GM12878 (cell line): ENCODE data around the gene BBLN. TPM values are rescaled to one million over a fixed set of nuclear protein-coding genes. Genes with fewer than 3 reads are reported as not detected.

Experiments used
- ATAC-seq: fragments of 200-7000 bp; cut with Tn5 transposase; 3 replicates; pipeline ENCODE4 v1.9.1; 2020; ENCODE audit warnings: mild to moderate bottlenecking, moderate library complexity
- BruUV-seq: library from RNA; stranded (reverse); fragments of 400-500 nt; replicated peaks from 2 replicates; lab custom pipeline; 2021; lab: Mats Ljungman, UMichigan
- CTCF ChIA-PET: fragments of 300-600 bp; sonication (Branson Sonifier 250); formaldehyde crosslinking; extraction: SDS; loops from one replicate; lab custom pipeline; 2021; ENCODE audit warnings: inconsistent platforms; lab: Yijun Ruan, JAX
- POLR2A ChIA-PET: fragments of 350-600 bp; formaldehyde crosslinking; extraction: SDS; loops from one replicate; lab custom pipeline; 2021; ENCODE audit warnings: inconsistent platforms; lab: Charles Lee
- RAD21 ChIA-PET: fragments of 300-600 bp; sonication (Branson Sonifier 250); formaldehyde crosslinking; loops from one replicate; lab custom pipeline; 2023; ENCODE audit warnings: antibody characterized with exemption; ENCODE audit not compliant: unreplicated experiment; lab: Charles Lee
- SMC1A ChIA-PET: fragments of 300-600 bp; sonication (Branson Sonifier 250); formaldehyde crosslinking; loops from one replicate; lab custom pipeline; 2023; ENCODE audit not compliant: unreplicated experiment, uncharacterized antibody; lab: Charles Lee
- DNase-seq: peaks from one replicate; pipeline ENCODE4 v3.0.0-alpha.2; 2011; ENCODE audit warnings: low read depth, low spot score
- FAIRE-seq: peaks from 3 replicates; lab custom pipeline; 2011; peaks lifted over from hg19 to GRCh38; lab: Jason Lieb, UNC
- H2AFZ ChIP-seq: 2 replicates; pipeline ENCODE4 v1.6.0; 2011; ENCODE audit warnings: low read depth, low read length, control low read depth; ENCODE audit not compliant: control insufficient read depth
- H3K27ac ChIP-seq: 2 replicates; pipeline ENCODE4 v1.5.1; 2011; ENCODE audit warnings: control low read depth; ENCODE audit not compliant: control insufficient read depth, insufficient read depth
- H3K27me3 ChIP-seq, 2 experiments: replicated peaks in 1 of 2; 2 replicates each; pipeline versions ENCODE4 v1.6.0 to v1.6.1; 2011; ENCODE audit warnings: low read length in 1 of 2; ENCODE audit not compliant: control insufficient read depth in 2 of 2, insufficient read depth in 2 of 2
- H3K36me3 ChIP-seq, 2 experiments: 2 replicates each; pipeline ENCODE4 v1.5.1; 2011; ENCODE audit warnings: low read length in 1 of 2; ENCODE audit not compliant: control insufficient read depth in 2 of 2, insufficient read depth in 2 of 2
- H3K4me1 ChIP-seq: 2 replicates; pipeline ENCODE4 v1.6.1; 2011; ENCODE audit warnings: mild to moderate bottlenecking, low read length, moderate library complexity, mixed read lengths; ENCODE audit not compliant: control insufficient read depth, insufficient read depth
- H3K4me2 ChIP-seq: 2 replicates; pipeline ENCODE4 v1.6.0; 2011; ENCODE audit warnings: control low read depth; ENCODE audit not compliant: control insufficient read depth, insufficient read depth
- H3K4me3 ChIP-seq: fragments of 200-600 bp; sonication (generic); 2 replicates; pipeline ENCODE4 v1.5.1; 2016
- H3K79me2 ChIP-seq: 2 replicates; pipeline ENCODE4 v1.6.0; 2011; ENCODE audit warnings: low read length; ENCODE audit not compliant: control insufficient read depth, insufficient read depth
- H3K9ac ChIP-seq: 2 replicates; pipeline ENCODE4 v1.8.0; 2011; ENCODE audit warnings: low read length, control low read depth, mixed read lengths; ENCODE audit not compliant: control insufficient read depth, insufficient read depth
- H3K9me3 ChIP-seq: replicated peaks from 3 replicates; pipeline ENCODE4 v1.5.1; 2011; ENCODE audit warnings: mild to moderate bottlenecking, low read length; ENCODE audit not compliant: control insufficient read depth, insufficient read depth
- H4K20me1 ChIP-seq: 2 replicates; pipeline ENCODE4 v1.6.0; 2011; ENCODE audit not compliant: control insufficient read depth, insufficient read depth
- POLR2A ChIP-seq: IDR thresholded peaks from 2 replicates; pipeline ENCODE4 v1.6.1; 2011; ENCODE audit warnings: low read depth, mild to moderate bottlenecking, low read length
- POLR2AphosphoS5 ChIP-seq: IDR thresholded peaks from 2 replicates; pipeline ENCODE4 v1.6.1; 2011; ENCODE audit warnings: mild to moderate bottlenecking, low read length, inconsistent platforms
- RCOR1 ChIP-seq: conservative IDR thresholded peaks from 2 replicates; pipeline ENCODE4 v1.6.1; 2012; ENCODE audit warnings: low read depth, low read length, improper control_type of control experiment
- WGBS: methylation state at CpG from one replicate; pipeline ENCODE4 v1.1.6; 2016; ENCODE audit warnings: low lambda C conversion rate; ENCODE audit not compliant: insufficient replicate concordance, insufficient coverage; ENCODE audit errors: missing lambda C conversion rate; 5-methylcytosine and 5-hydroxymethylcytosine counted together
- in situ Hi-C: fragments of 300-500 bp; cut with MboI; formaldehyde crosslinking; loops from 9 replicates; pipeline ENCODE4 v1.14.3; 2018; ENCODE audit warnings: mixed read lengths
- intact Hi-C: fragments of 100-400 bp; cut with micrococcal nuclease; formaldehyde crosslinking; loops from one replicate; pipeline ENCODE4 v1.14.2; 2022; ENCODE audit not compliant: unreplicated experiment
- polyA plus RNA-seq, 11 experiments: library from polyadenylated mRNA; depleted of rRNA in 4 of 11; unstranded in 6 of 11; stranded (reverse) in 5 of 11; fragments of >200 nt; fragmentation: Nextera tagmentation in 4 of 11; fragmentation: Illumina TruSeq in 1 of 11; extraction: Ambion mirVana in 4 of 11; extraction: Trizol in 1 of 11; gene quantifications; 1 replicate in 1 of 11; 2 replicates in 10 of 11; pipeline versions ENCODE4 v1.2.1 to v1.2.3, GENCODE V29; 2011 to 2016; ENCODE audit warnings: inconsistent platforms in 2 of 11, missing spikeins in 2 of 11, low read depth in 1 of 11
- total RNA-seq, 4 experiments: library from RNA; depleted of rRNA in 3 of 4; stranded (reverse); fragments of >200 nt in 3 of 4; fragmentation: Illumina TruSeq in 1 of 4; extraction: Trizol in 1 of 4; gene quantifications; 2 replicates each; pipeline versions ENCODE4 v1.2.1 to v1.2.3, GENCODE V29; 2013 to 2021
- TF ChIP-seq, protein P1 (sequence below), 3 experiments: IDR thresholded peaks in 2 of 3; conservative IDR thresholded peaks in 1 of 3; 2 replicates each; pipeline ENCODE4 v1.5.1; 2011; ENCODE audit warnings: low read depth in 3 of 3, low read length in 3 of 3, mild to moderate bottlenecking in 3 of 3, control low read depth in 2 of 3, moderate library complexity in 2 of 3, inconsistent platforms in 1 of 3, mixed read lengths in 1 of 3; ENCODE audit not compliant: control insufficient read depth in 2 of 3, insufficient read depth in 1 of 3; ENCODE audit errors: extremely low read depth in 1 of 3

Gene BBLN
- total and polyA plus RNA-seq, 10 of the 15 experiments (the other 5 are each of a cell fraction or from before 2014, with no cell fraction given): 3.8 to 194 (median 66.2) TPM

DNA sequence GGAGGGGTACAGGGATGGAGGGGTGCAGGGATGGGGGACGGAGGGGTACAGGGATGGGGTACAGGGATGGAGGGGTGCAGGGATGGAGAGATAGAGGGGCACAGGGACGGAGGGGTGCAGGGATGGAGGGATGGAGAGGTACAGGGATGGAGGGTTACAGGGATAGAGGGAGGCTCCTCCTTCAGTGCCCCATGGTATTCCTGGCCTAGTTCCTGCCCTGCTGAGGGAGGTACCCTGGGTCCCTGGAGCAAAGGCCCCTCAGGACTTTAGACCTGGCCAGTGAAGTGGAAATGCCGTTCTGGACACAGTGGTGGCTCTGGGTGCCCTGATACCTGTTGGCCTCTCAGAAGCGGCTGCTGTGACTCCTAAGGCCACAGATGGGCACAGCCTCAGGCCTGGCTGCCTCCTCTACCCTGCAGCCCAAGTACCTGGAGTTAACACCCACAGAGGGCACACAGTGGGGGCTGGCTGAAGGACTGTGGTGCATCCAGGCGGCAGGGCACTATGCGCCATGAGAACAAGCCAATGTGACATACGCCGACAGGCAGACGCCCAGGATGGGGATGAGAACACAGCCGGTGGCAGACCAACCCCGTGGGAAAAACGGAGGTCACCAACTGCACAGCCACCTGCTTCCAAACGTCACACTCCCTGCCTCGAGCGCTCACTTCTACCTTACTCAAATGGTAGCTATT lies 40.9 kb upstream of the BBLN start (continued):
- TF ChIP-seq, protein P1, sequence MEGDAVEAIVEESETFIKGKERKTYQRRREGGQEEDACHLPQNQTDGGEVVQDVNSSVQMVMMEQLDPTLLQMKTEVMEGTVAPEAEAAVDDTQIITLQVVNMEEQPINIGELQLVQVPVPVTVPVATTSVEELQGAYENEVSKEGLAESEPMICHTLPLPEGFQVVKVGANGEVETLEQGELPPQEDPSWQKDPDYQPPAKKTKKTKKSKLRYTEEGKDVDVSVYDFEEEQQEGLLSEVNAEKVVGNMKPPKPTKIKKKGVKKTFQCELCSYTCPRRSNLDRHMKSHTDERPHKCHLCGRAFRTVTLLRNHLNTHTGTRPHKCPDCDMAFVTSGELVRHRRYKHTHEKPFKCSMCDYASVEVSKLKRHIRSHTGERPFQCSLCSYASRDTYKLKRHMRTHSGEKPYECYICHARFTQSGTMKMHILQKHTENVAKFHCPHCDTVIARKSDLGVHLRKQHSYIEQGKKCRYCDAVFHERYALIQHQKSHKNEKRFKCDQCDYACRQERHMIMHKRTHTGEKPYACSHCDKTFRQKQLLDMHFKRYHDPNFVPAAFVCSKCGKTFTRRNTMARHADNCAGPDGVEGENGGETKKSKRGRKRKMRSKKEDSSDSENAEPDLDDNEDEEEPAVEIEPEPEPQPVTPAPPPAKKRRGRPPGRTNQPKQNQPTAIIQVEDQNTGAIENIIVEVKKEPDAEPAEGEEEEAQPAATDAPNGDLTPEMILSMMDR (IDR thresholded peaks at IDR 0.05 in 2 of 3, conservative IDR thresholded peaks at IDR 0.05 in 1 of 3; ENCODE audit: control insufficient read depth in 2 of 3, extremely low read depth in 1 of 3, insufficient read depth in 1 of 3, low read depth in 3 of 3, low read length in 3 of 3): no peak
- TF ChIP-seq, all 136 proteins: peak for 1

DNA sequence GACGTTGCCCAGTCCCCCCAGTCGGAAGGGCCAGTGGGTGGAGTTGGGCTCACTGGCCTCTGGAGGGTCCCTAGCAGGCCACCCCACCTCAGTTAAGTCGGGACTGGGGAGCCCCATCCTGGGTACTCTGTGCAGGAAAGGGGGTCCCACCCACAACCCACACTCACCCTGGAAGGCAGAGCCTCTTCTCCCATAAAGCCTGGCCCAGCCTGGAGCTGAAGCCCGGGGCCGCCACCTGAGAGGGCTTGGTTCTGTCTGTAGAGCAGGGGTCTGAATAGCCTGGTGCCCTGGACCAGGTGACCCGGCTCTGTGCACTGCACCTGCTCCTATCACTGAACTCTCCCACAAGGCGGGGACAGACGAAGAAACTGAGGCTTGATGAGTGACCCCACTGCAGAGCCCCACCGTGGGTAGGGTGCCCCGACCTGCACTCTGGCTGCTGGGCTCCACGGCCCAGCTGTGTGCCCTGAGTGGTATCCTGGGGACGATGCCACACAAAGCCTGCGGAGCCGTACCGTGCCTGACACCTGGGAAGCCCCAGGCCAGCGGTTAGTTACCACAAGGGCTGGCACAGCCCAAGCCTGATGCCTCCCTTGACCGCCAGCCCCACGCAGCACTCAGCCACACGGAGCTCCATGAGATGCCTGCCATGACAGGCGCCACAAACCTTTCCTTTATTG lies 39.9 kb upstream of the BBLN start:
- Histone ChIP-seq H3K4me1 (peaks cover 16% of the 10 kb centered on the region), H4K20me1 (no peaks in the 10 kb centered on the region), H3K4me2 (no peak overlapping the region), H3K4me3 (no peak overlapping the region), H2AFZ (no peak overlapping the region), H3K27me3 (no peaks in the 10 kb centered on the region), H3K9ac (no peak overlapping the region), H3K36me3 (peaks cover 8 to 22% of the 10 kb centered on the region in 2 experiments; a peak in 3 of 4 replicates), H3K9me3 (no peaks in the 10 kb centered on the region), H3K27ac (no peak overlapping the region), H3K79me2 (peaks cover 8% of the 10 kb centered on the region)
- POLR2A ChIA-PET: interaction anchor here (1.1 to 1.2 kb wide), 2 partner anchors 8 to 53 kb away, joined by 3 to 4 read pairs; partner anchors contain the start of genes NAIF1 and SLC25A25
- RAD21 ChIA-PET: no interaction called here
- intact Hi-C loops: no loop called here
- 84% methylated on average over 20 of the region's 20 CpGs for WGBS
- SMC1A ChIA-PET: no interaction called here
- DNase-seq (no peak), ATAC-seq (no peak), FAIRE-seq (no peak)
- CTCF ChIA-PET: interaction anchor here (0.7 to 1.1 kb wide), 3 partner anchors 23 to 128 kb away, joined by 3 read pairs; no protein-coding TSS in a partner anchor
- BruUV-seq: no TSS peak
- TF ChIP-seq RCOR1 (no peak), POLR2A (peak; percentile 53), POLR2AphosphoS5 (peak; percentile 19; the same call in 1 of the 2 replicates)
- in situ Hi-C loops: no loop called here
